HCT116 (cell line): ENCODE measurements around the gene CPNE2. TPM values are rescaled to one million over a fixed set of nuclear protein-coding genes. Genes with fewer than 3 reads are reported as not detected.

ENCODE experiments used
- ATAC-seq: fragments of 200-7000 bp; cut with Tn5 transposase; 2 replicates; pipeline ENCODE4 v1.9.1; 2020; ENCODE audit warnings: mild to moderate bottlenecking, moderate library complexity
- BruUV-seq: library from RNA; stranded (reverse); fragments of 400-500 nt; replicated peaks from 2 replicates; lab custom pipeline; 2021; lab: Mats Ljungman, UMichigan
- CTCF ChIA-PET: fragments of 300-600 bp; sonication (Branson Sonifier 250); formaldehyde crosslinking; loops from one replicate; lab custom pipeline; 2021; ENCODE audit warnings: antibody characterized with exemption; lab: Charles Lee
- POLR2A ChIA-PET: fragments of 300-600, 350-600 bp; sonication (Branson Sonifier 250); formaldehyde crosslinking; loops from one replicate; lab custom pipeline; 2021; ENCODE audit warnings: antibody characterized with exemption; lab: Charles Lee
- RAD21 ChIA-PET, 2 experiments: fragments of 300-600 bp; sonication (Branson Sonifier 250); formaldehyde crosslinking; loops; one replicate each; lab custom pipeline; 2023; ENCODE audit warnings: low total read pairs in 2 of 2; ENCODE audit not compliant: uncharacterized antibody in 2 of 2, unreplicated experiment in 2 of 2, low non-redundant PET in 1 of 2; lab: Charles Lee
- DNase-seq: peaks from one replicate; pipeline ENCODE4 v3.0.0-alpha.2; 2010; ENCODE audit warnings: low read depth, low spot score
- H2AFZ ChIP-seq: fragments of 200-600 bp; shearing (Covaris generic), sonication (generic); 2 replicates; pipeline ENCODE4 v1.6.1; 2017; ENCODE audit warnings: low read depth, mixed run types, mixed read lengths, antibody characterized with exemption, low read length; ENCODE audit not compliant: poor library complexity, severe bottlenecking
- H3K27ac ChIP-seq: 2 replicates; pipeline ENCODE4 v1.5.1; 2012; ENCODE audit warnings: low read depth, low read length
- H3K27me3 ChIP-seq: fragments of 200-600 bp; sonication (generic); 2 replicates; pipeline ENCODE4 v1.6.1; 2016; ENCODE audit warnings: mixed run types, low read length, mixed read lengths; ENCODE audit not compliant: insufficient read depth
- H3K36me3 ChIP-seq, 2 experiments: fragments of 200-500 bp in 1 of 2; fragments of 200-600 bp in 1 of 2; sonication (Bioruptor generic) in 1 of 2; sonication (generic) in 1 of 2; 2 replicates each; pipeline versions ENCODE4 v1.5.1 to v1.6.1; 2014 to 2016; ENCODE audit warnings: low read length in 2 of 2, inconsistent platforms in 1 of 2, mixed read lengths in 1 of 2, mixed run types in 1 of 2; ENCODE audit not compliant: insufficient read depth in 2 of 2, control insufficient read depth in 1 of 2
- H3K4me1 ChIP-seq, 2 experiments: fragments of 200-600 bp in 1 of 2; sonication (generic) in 1 of 2; 2 replicates each; pipeline versions ENCODE4 v1.5.1 to v1.6.1; 2012 to 2017; ENCODE audit warnings: low read length in 2 of 2, inconsistent platforms in 1 of 2, mild to moderate bottlenecking in 1 of 2, mixed read lengths in 1 of 2, mixed run types in 1 of 2, moderate library complexity in 1 of 2; ENCODE audit not compliant: insufficient read depth in 2 of 2, control insufficient read depth in 1 of 2
- H3K4me2 ChIP-seq: fragments of 200-600 bp; sonication (generic); 2 replicates; pipeline ENCODE4 v1.6.1; 2017; ENCODE audit warnings: mixed run types, low read length, mixed read lengths
- H3K4me3 ChIP-seq, 2 experiments: fragments of 200-600 bp in 1 of 2; sonication (generic) in 1 of 2; replicated peaks in 1 of 2; 2 replicates each; pipeline ENCODE4 v1.5.1; 2011 to 2016; ENCODE audit warnings: low read length in 2 of 2, control low read depth in 1 of 2, low read depth in 1 of 2, mild to moderate bottlenecking in 1 of 2, mixed read lengths in 1 of 2, mixed run types in 1 of 2
- H3K79me2 ChIP-seq: fragments of 200-600 bp; sonication (generic); 2 replicates; pipeline ENCODE4 v1.6.1; 2017; ENCODE audit warnings: mild to moderate bottlenecking, mixed run types, low read length, moderate library complexity, mixed read lengths; ENCODE audit not compliant: insufficient read depth
- H3K9ac ChIP-seq: fragments of 200-600 bp; sonication (generic); 2 replicates; pipeline ENCODE4 v1.6.1; 2016; ENCODE audit warnings: low read length, mixed read lengths
- H3K9me2 ChIP-seq: fragments of 200-600 bp; sonication (generic), shearing (Covaris generic); 2 replicates; pipeline ENCODE4 v1.6.1; 2017; ENCODE audit warnings: mixed run types, mild to moderate bottlenecking, moderate library complexity; ENCODE audit not compliant: insufficient read depth
- H3K9me3 ChIP-seq, 2 experiments: fragments of 200-500 bp in 1 of 2; fragments of 200-600 bp in 1 of 2; sonication (Bioruptor generic) in 1 of 2; sonication (generic) in 1 of 2; 2 replicates each; pipeline ENCODE4 v1.6.1; 2014 to 2017; ENCODE audit warnings: low read length in 2 of 2, mixed read lengths in 2 of 2, inconsistent platforms in 1 of 2, low read depth in 1 of 2, mild to moderate bottlenecking in 1 of 2, mixed run types in 1 of 2, moderate library complexity in 1 of 2; ENCODE audit not compliant: control insufficient read depth in 1 of 2, insufficient read depth in 1 of 2
- H4K20me1 ChIP-seq: fragments of 200-600 bp; sonication (generic), shearing (Covaris generic); 2 replicates; pipeline ENCODE4 v1.6.1; 2017; ENCODE audit warnings: mixed run types, mild to moderate bottlenecking, moderate library complexity; ENCODE audit not compliant: insufficient read depth
- EZH2phosphoT487 ChIP-seq: fragments of 200-600 bp; IDR thresholded peaks from 2 replicates; pipeline ENCODE4 v1.6.1; 2018; ENCODE audit warnings: antibody characterized with exemption, borderline replicate concordance
- POLR2A ChIP-seq: IDR thresholded peaks from 2 replicates; pipeline ENCODE4 v1.7.0; 2011; ENCODE audit warnings: borderline replicate concordance; ENCODE audit not compliant: insufficient read depth, insufficient read length; ENCODE audit errors: extremely low read depth
- POLR2AphosphoS5 ChIP-seq: IDR thresholded peaks from 2 replicates; pipeline ENCODE4 v1.6.1; 2011; ENCODE audit warnings: mild to moderate bottlenecking, low read depth, low read length, moderate library complexity
- REST ChIP-seq: IDR thresholded peaks from 2 replicates; pipeline ENCODE4 v1.6.1; 2012; ENCODE audit warnings: low read depth
- SIN3A ChIP-seq: IDR thresholded peaks from 2 replicates; pipeline ENCODE4 v1.6.1; 2012; ENCODE audit warnings: low read depth
- SRF ChIP-seq: IDR thresholded peaks from 2 replicates; pipeline ENCODE4 v1.6.1; 2012; ENCODE audit warnings: low read depth
- intact Hi-C: fragments of 100-400 bp; cut with micrococcal nuclease; formaldehyde crosslinking; loops from 2 replicates; pipeline ENCODE4 v1.10.0; 2022
- total RNA-seq: library from RNA; stranded (reverse); gene quantifications from one replicate; pipeline ENCODE4 v1.2.1, GENCODE V29; 2021; ENCODE audit not compliant: unreplicated experiment

CPNE2 gene
- total RNA-seq, 1 experiment from 2014 or later, result 31.2 TPM

DNA sequence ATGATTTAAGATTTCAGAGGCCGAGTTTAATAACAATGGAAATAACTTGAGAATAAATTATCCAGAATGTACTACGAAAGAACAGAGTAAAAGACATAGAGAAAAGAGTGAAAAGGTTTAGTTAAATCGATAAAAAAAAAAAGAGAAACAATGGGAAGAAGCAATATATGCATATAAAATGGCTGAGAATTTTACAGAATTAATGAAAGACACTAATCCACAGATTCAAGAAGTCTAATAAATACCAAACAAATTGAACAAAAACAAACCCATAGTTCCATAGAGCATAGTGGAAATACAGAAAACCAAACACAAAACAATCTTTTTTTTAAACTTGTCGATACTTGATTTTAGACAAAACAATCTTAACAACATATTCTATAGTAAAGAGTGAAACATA lies 91.7 kb downstream of the CPNE2 start:
- no peaks in the 10 kb centered on the region for H3K9me3 ChIP-seq
- H3K27me3 ChIP-seq, result no peaks in the 10 kb centered on the region
- TF ChIP-seq SIN3A, result no peak
- no peak for TF ChIP-seq REST
- no peak for TF ChIP-seq SRF
- no peak for TF ChIP-seq POLR2AphosphoS5
- no peak for TF ChIP-seq POLR2A
- no peak for TF ChIP-seq EZH2phosphoT487
- TF ChIP-seq, all 23 proteins: peak for 0
- H3K36me3 ChIP-seq, result no peaks in the 10 kb centered on the region
- H3K4me1 ChIP-seq, result peaks cover 9 to 21% of the 10 kb centered on the region in 2 experiments
- DNase-seq (no peak), ATAC-seq (no peak)
- ChIA-PET CTCF (no interaction called here), RAD21 (no interaction called here), POLR2A (no interaction called here)
- H3K4me3 ChIP-seq, result peak overlapping the region in 1 of 2 experiments; percentile 96; a peak in 1 of 4 replicates
- intact Hi-C loops, result loop anchor here (10.0 kb wide), 1 partner anchor 111 kb away; no protein-coding TSS in a partner anchor
- H3K79me2 ChIP-seq, result peaks cover 85% of the 10 kb centered on the region
- no peak overlapping the region for H2AFZ ChIP-seq
- no peaks in the 10 kb centered on the region for H4K20me1 ChIP-seq
- no peak overlapping the region for H3K27ac ChIP-seq
- BruUV-seq, result no TSS peak
- peak overlapping the region; percentile 82 for H3K4me2 ChIP-seq
- H3K9ac ChIP-seq, result no peak overlapping the region
- H3K9me2 ChIP-seq, result no peaks in the 10 kb centered on the region
